Fibroblast of lung (primary cell): Measurements from ENCODE around the gene PRKAR1A. TPM values are rescaled to one million over a fixed set of nuclear protein-coding genes. Genes with fewer than 3 reads are reported as not detected.

Source experiments
- DNase-seq, 2 donors: peaks; one replicate each; pipeline versions ENCODE4 v3.0.0 to v3.0.0-alpha.2; 2010; ENCODE audit warnings: low read depth in 2 of 2
- H2AFZ ChIP-seq: 2 replicates; pipeline ENCODE4 v1.5.1; 2012; ENCODE audit warnings: low read length, control low read depth, inconsistent platforms
- H3K27ac ChIP-seq: 2 replicates; pipeline ENCODE4 v1.5.1; 2011; ENCODE audit warnings: low read length, control low read depth; ENCODE audit not compliant: insufficient read depth
- H3K27me3 ChIP-seq: 2 replicates; pipeline ENCODE4 v1.5.1; 2011; ENCODE audit warnings: mild to moderate bottlenecking, low read length; ENCODE audit not compliant: control insufficient read depth, insufficient read depth
- H3K36me3 ChIP-seq: 2 replicates; pipeline ENCODE4 v1.5.1; 2011; ENCODE audit warnings: low read length; ENCODE audit not compliant: control insufficient read depth, insufficient read depth
- H3K4me1 ChIP-seq: 2 replicates; pipeline ENCODE4 v1.5.1; 2011; ENCODE audit warnings: low read length; ENCODE audit not compliant: control insufficient read depth, insufficient read depth; ENCODE audit errors: extremely low read depth
- H3K4me2 ChIP-seq: 2 replicates; pipeline ENCODE4 v1.5.1; 2011; ENCODE audit warnings: low read length, control low read depth; ENCODE audit not compliant: insufficient read depth; ENCODE audit errors: extremely low read depth
- H3K4me3 ChIP-seq, 4 experiments: fragments of 200-600 bp in 1 of 4; sonication (generic) in 1 of 4; replicated peaks in 1 of 4; 2 replicates each; pipeline ENCODE4 v1.5.1; 2011 to 2016; ENCODE audit warnings: low read length in 4 of 4, low read depth in 3 of 4, mild to moderate bottlenecking in 3 of 4, control low read depth in 2 of 4, inconsistent platforms in 1 of 4, mixed read lengths in 1 of 4; ENCODE audit not compliant: insufficient read depth in 1 of 4; ENCODE audit errors: control extremely low read depth in 1 of 4
- H3K79me2 ChIP-seq: 2 replicates; pipeline ENCODE4 v1.5.1; 2012; ENCODE audit warnings: mild to moderate bottlenecking, low read length, inconsistent platforms; ENCODE audit not compliant: control insufficient read depth, insufficient read depth
- H3K9ac ChIP-seq: 2 replicates; pipeline ENCODE4 v1.5.1; 2011; ENCODE audit warnings: mild to moderate bottlenecking, low read length, control low read depth; ENCODE audit not compliant: insufficient read depth
- H3K9me3 ChIP-seq: 2 replicates; pipeline ENCODE4 v1.5.1; 2012; ENCODE audit warnings: low read depth, low read length; ENCODE audit not compliant: control insufficient read depth, insufficient read depth
- H4K20me1 ChIP-seq: 2 replicates; pipeline ENCODE4 v1.5.1; 2011; ENCODE audit warnings: low read length; ENCODE audit not compliant: control insufficient read depth, insufficient read depth; ENCODE audit errors: extremely low read depth
- EZH2 ChIP-seq: IDR thresholded peaks from 2 replicates; pipeline ENCODE4 v1.5.1; 2012; ENCODE audit warnings: low read length, control low read depth, mild to moderate bottlenecking; ENCODE audit errors: missing control alignments
- polyA plus RNA-seq, 2 donors: library from polyadenylated mRNA; depleted of rRNA in 1 of 2; stranded (reverse) in 1 of 2; unstranded in 1 of 2; fragments of >200 nt; gene quantifications; 2 replicates each; pipeline ENCODE4 v1.2.1, GENCODE V29; 2011 to 2012; ENCODE audit warnings: missing spikeins in 1 of 2
- total RNA-seq: library from RNA; depleted of rRNA; stranded (reverse); fragments of >200 nt; gene quantifications from 2 replicates; pipeline ENCODE4 v1.2.1, GENCODE V29; 2014
- TF ChIP-seq, protein P1 (sequence below), 2 donors: IDR thresholded peaks in 1 of 2; conservative IDR thresholded peaks in 1 of 2; 1 replicate in 1 of 2; 2 replicates in 1 of 2; pipeline ENCODE4 v1.5.1; 2011 to 2012; ENCODE audit warnings: low read length in 2 of 2, control low read depth in 1 of 2, inconsistent platforms in 1 of 2, low read depth in 1 of 2, mild to moderate bottlenecking in 1 of 2

The PRKAR1A gene
- total and polyA plus RNA-seq, 2 donors (not counting 1 experiment from before 2014, with no cell fraction given): 285 to 290 TPM

DNA sequence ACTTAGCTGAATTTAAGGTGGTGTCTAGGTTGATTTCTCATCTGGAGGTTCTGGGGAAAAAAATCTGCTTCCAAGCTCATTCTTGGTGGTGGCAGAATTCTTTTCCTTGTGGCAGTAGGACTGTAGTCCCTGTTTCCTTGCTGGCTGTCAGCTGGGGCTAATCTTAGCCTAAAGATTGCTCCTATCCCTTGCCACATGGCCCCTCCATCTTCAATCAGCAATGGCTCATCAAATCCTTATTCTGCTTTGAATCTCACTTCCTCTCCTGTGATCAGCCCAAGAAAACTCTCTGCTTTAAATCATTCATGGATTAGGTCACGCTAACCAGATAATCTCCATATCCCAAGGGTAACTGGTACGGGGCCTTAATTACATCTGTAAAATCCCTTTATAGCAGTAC lies 82.3 kb downstream of the PRKAR1A start:
- Histone ChIP-seq H3K79me2 (no peaks in the 10 kb centered on the region), H3K27me3 (peaks cover under 1% of the 10 kb centered on the region), H3K9ac (no peak overlapping the region), H3K4me2 (no peak overlapping the region), H3K4me3 (no peak overlapping the region), H3K4me1 (no peaks in the 10 kb centered on the region), H3K36me3 (no peaks in the 10 kb centered on the region), H3K9me3 (no peaks in the 10 kb centered on the region), H3K27ac (no peak overlapping the region), H2AFZ (no peak overlapping the region), H4K20me1 (no peaks in the 10 kb centered on the region)
- TF ChIP-seq EZH2: no peak
- TF ChIP-seq, protein P1, sequence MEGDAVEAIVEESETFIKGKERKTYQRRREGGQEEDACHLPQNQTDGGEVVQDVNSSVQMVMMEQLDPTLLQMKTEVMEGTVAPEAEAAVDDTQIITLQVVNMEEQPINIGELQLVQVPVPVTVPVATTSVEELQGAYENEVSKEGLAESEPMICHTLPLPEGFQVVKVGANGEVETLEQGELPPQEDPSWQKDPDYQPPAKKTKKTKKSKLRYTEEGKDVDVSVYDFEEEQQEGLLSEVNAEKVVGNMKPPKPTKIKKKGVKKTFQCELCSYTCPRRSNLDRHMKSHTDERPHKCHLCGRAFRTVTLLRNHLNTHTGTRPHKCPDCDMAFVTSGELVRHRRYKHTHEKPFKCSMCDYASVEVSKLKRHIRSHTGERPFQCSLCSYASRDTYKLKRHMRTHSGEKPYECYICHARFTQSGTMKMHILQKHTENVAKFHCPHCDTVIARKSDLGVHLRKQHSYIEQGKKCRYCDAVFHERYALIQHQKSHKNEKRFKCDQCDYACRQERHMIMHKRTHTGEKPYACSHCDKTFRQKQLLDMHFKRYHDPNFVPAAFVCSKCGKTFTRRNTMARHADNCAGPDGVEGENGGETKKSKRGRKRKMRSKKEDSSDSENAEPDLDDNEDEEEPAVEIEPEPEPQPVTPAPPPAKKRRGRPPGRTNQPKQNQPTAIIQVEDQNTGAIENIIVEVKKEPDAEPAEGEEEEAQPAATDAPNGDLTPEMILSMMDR (conservative IDR thresholded peaks at IDR 0.05 in 1 of 2, IDR thresholded peaks at IDR 0.05 in 1 of 2; ENCODE audit: low read depth in 1 of 2, low read length in 2 of 2): no peak
- DNase-seq: no peak

- Histone ChIP-seq H3K27me3 (peaks cover 7% of the 10 kb centered on the region), H3K4me3 (no peak overlapping the region), H3K9me3 (no peaks in the 10 kb centered on the region), H3K36me3 (no peaks in the 10 kb centered on the region), H4K20me1 (no peaks in the 10 kb centered on the region), H3K4me1 (no peaks in the 10 kb centered on the region), H3K79me2 (no peaks in the 10 kb centered on the region), H3K9ac (no peak overlapping the region), H3K4me2 (no peak overlapping the region), H2AFZ (no peak overlapping the region), H3K27ac (no peak overlapping the region)
- DNase-seq: no peak
- no peak for TF ChIP-seq EZH2
- TF ChIP-seq, protein P1 (conservative IDR thresholded peaks at IDR 0.05 in 1 of 2, IDR thresholded peaks at IDR 0.05 in 1 of 2; ENCODE audit: low read depth in 1 of 2, low read length in 2 of 2): no peak
Measured at GRCh38 chr17:68595496-68595895, 83.3 kb downstream of the PRKAR1A start.

- H3K36me3 ChIP-seq: no peaks in the 10 kb centered on the region
- no peak overlapping the region for H3K4me3 ChIP-seq
- H2AFZ ChIP-seq: no peak overlapping the region
- H4K20me1 ChIP-seq: no peaks in the 10 kb centered on the region
- H3K9me3 ChIP-seq: no peaks in the 10 kb centered on the region
- no peaks in the 10 kb centered on the region for H3K79me2 ChIP-seq
- H3K4me2 ChIP-seq: no peak overlapping the region
- DNase-seq: no peak
- no peak overlapping the region for H3K27ac ChIP-seq
- peaks cover 7% of the 10 kb centered on the region for H3K27me3 ChIP-seq
- no peak overlapping the region for H3K9ac ChIP-seq
- TF ChIP-seq, protein P1 (conservative IDR thresholded peaks at IDR 0.05 in 1 of 2, IDR thresholded peaks at IDR 0.05 in 1 of 2; ENCODE audit: low read depth in 1 of 2, low read length in 2 of 2): no peak
- TF ChIP-seq EZH2: no peak
- H3K4me1 ChIP-seq: no peaks in the 10 kb centered on the region
Measured at GRCh38 chr17:68595986-68596385, 83.8 kb downstream of the PRKAR1A start.
